GM10248 (cell line): ENCODE measurements around the gene RFT1.

ENCODE experiments used
- CTCF ChIA-PET: fragments of 300-600 bp; sonication (Branson Sonifier 250); formaldehyde crosslinking; extraction: SDS; loops from one replicate; lab custom pipeline; 2021; ENCODE audit warnings: antibody characterized with exemption; lab: Yijun Ruan, JAX
- POLR2A ChIA-PET: fragments of 350-650 bp; sonication (Branson Sonifier 250); formaldehyde crosslinking; extraction: SDS; loops from one replicate; lab custom pipeline; 2020; ENCODE audit warnings: antibody characterized with exemption; lab: Yijun Ruan, JAX
- DNase-seq: peaks from one replicate; pipeline ENCODE4 v3.0.0; 2012; ENCODE audit errors: extremely low spot score
- CTCF ChIP-seq: IDR thresholded peaks from 2 replicates; pipeline ENCODE4 v1.5.1; 2012; ENCODE audit warnings: mild to moderate bottlenecking, low read depth; ENCODE audit errors: extremely low read depth, missing control alignments, control extremely low read depth

The RFT1 gene

GRCh38 chr3:53173107-53173506, 42.9 kb upstream of the RFT1 start:
- no peak for DNase-seq
- TF ChIP-seq CTCF, result no peak
- CTCF ChIA-PET, result interaction anchor here (10.7 kb wide), 1 partner anchor 23 kb away, joined by 66 read pairs; no protein-coding TSS in a partner anchor
- POLR2A ChIA-PET, result no interaction called here

- ChIA-PET CTCF (interaction anchor here (1.2 to 10.7 kb wide), 4 partner anchors 12 to 36 kb away, joined by 3 to 66 read pairs (median 10); partner anchors contain the start of gene PRKCD), POLR2A (no interaction called here)
- DNase-seq, result no peak
- no peak for TF ChIP-seq CTCF
Measured at GRCh38 chr3:53171827-53172505, 41.7 kb upstream of the RFT1 start.

GRCh38 chr3:53171064-53171418, 40.8 kb upstream of the RFT1 start:
- ChIA-PET POLR2A (no interaction called here), CTCF (interaction anchor here (1.2 to 10.7 kb wide), 5 partner anchors 10 to 35 kb away, joined by 3 to 66 read pairs (median 8); partner anchors contain the start of gene PRKCD)
- DNase-seq, result no peak
- no peak for TF ChIP-seq CTCF

GRCh38 chr3:53170325-53171063, 40.3 kb upstream of the RFT1 start:
- TF ChIP-seq CTCF, result no peak
- POLR2A ChIA-PET, result interaction anchor here (0.6 kb wide), 1 partner anchor 1115 kb away, joined by 3 read pairs; no protein-coding TSS in a partner anchor
- CTCF ChIA-PET, result interaction anchor here (0.8 to 10.7 kb wide), 11 partner anchors 10 to 56 kb away, joined by 3 to 66 read pairs (median 5); partner anchors contain the start of gene PRKCD
- DNase-seq, result peak; percentile 78

- no peak for TF ChIP-seq CTCF
- no peak for DNase-seq
- CTCF ChIA-PET, result interaction anchor here (0.8 to 10.7 kb wide), 11 partner anchors 10 to 55 kb away, joined by 3 to 66 read pairs (median 4); partner anchors contain the start of gene PRKCD
- POLR2A ChIA-PET, result interaction anchor here (0.6 kb wide), 1 partner anchor 1114 kb away, joined by 3 read pairs; no protein-coding TSS in a partner anchor
Measured at GRCh38 chr3:53169832-53170324, 39.6 kb upstream of the RFT1 start.
